HCT116 (cell line): ENCODE results near the gene VPS26B. TPM values are rescaled to one million over a fixed set of nuclear protein-coding genes. Genes with fewer than 3 reads are reported as not detected.
"Not testable (repeated sequence)": the region's sequence is repeated elsewhere in the genome, so short reads cannot be mapped to it uniquely, and the experiment has no call there.

Source experiments
- ATAC-seq: fragments of 200-7000 bp; cut with Tn5 transposase; 2 replicates; pipeline ENCODE4 v1.9.1; 2020; ENCODE audit warnings: mild to moderate bottlenecking, moderate library complexity
- BruUV-seq: library from RNA; stranded (reverse); fragments of 400-500 nt; replicated peaks from 2 replicates; lab custom pipeline; 2021; lab: Mats Ljungman, UMichigan
- CTCF ChIA-PET: fragments of 300-600 bp; sonication (Branson Sonifier 250); formaldehyde crosslinking; loops from one replicate; lab custom pipeline; 2021; ENCODE audit warnings: antibody characterized with exemption; lab: Charles Lee
- POLR2A ChIA-PET: fragments of 300-600, 350-600 bp; sonication (Branson Sonifier 250); formaldehyde crosslinking; loops from one replicate; lab custom pipeline; 2021; ENCODE audit warnings: antibody characterized with exemption; lab: Charles Lee
- RAD21 ChIA-PET, 2 experiments: fragments of 300-600 bp; sonication (Branson Sonifier 250); formaldehyde crosslinking; loops; one replicate each; lab custom pipeline; 2023; ENCODE audit warnings: low total read pairs in 2 of 2; ENCODE audit not compliant: uncharacterized antibody in 2 of 2, unreplicated experiment in 2 of 2, low non-redundant PET in 1 of 2; lab: Charles Lee
- DNase-seq: peaks from one replicate; pipeline ENCODE4 v3.0.0-alpha.2; 2010; ENCODE audit warnings: low read depth, low spot score
- H2AFZ ChIP-seq: fragments of 200-600 bp; shearing (Covaris generic), sonication (generic); 2 replicates; pipeline ENCODE4 v1.6.1; 2017; ENCODE audit warnings: low read depth, mixed run types, mixed read lengths, antibody characterized with exemption, low read length; ENCODE audit not compliant: poor library complexity, severe bottlenecking
- H3K27ac ChIP-seq: 2 replicates; pipeline ENCODE4 v1.5.1; 2012; ENCODE audit warnings: low read depth, low read length
- H3K27me3 ChIP-seq: fragments of 200-600 bp; sonication (generic); 2 replicates; pipeline ENCODE4 v1.6.1; 2016; ENCODE audit warnings: mixed run types, low read length, mixed read lengths; ENCODE audit not compliant: insufficient read depth
- H3K36me3 ChIP-seq, 2 experiments: fragments of 200-500 bp in 1 of 2; fragments of 200-600 bp in 1 of 2; sonication (Bioruptor generic) in 1 of 2; sonication (generic) in 1 of 2; 2 replicates each; pipeline versions ENCODE4 v1.5.1 to v1.6.1; 2014 to 2016; ENCODE audit warnings: low read length in 2 of 2, inconsistent platforms in 1 of 2, mixed read lengths in 1 of 2, mixed run types in 1 of 2; ENCODE audit not compliant: insufficient read depth in 2 of 2, control insufficient read depth in 1 of 2
- H3K4me1 ChIP-seq, 2 experiments: fragments of 200-600 bp in 1 of 2; sonication (generic) in 1 of 2; 2 replicates each; pipeline versions ENCODE4 v1.5.1 to v1.6.1; 2012 to 2017; ENCODE audit warnings: low read length in 2 of 2, inconsistent platforms in 1 of 2, mild to moderate bottlenecking in 1 of 2, mixed read lengths in 1 of 2, mixed run types in 1 of 2, moderate library complexity in 1 of 2; ENCODE audit not compliant: insufficient read depth in 2 of 2, control insufficient read depth in 1 of 2
- H3K4me2 ChIP-seq: fragments of 200-600 bp; sonication (generic); 2 replicates; pipeline ENCODE4 v1.6.1; 2017; ENCODE audit warnings: mixed run types, low read length, mixed read lengths
- H3K4me3 ChIP-seq, 2 experiments: fragments of 200-600 bp in 1 of 2; sonication (generic) in 1 of 2; replicated peaks in 1 of 2; 2 replicates each; pipeline ENCODE4 v1.5.1; 2011 to 2016; ENCODE audit warnings: low read length in 2 of 2, control low read depth in 1 of 2, low read depth in 1 of 2, mild to moderate bottlenecking in 1 of 2, mixed read lengths in 1 of 2, mixed run types in 1 of 2
- H3K79me2 ChIP-seq: fragments of 200-600 bp; sonication (generic); 2 replicates; pipeline ENCODE4 v1.6.1; 2017; ENCODE audit warnings: mild to moderate bottlenecking, mixed run types, low read length, moderate library complexity, mixed read lengths; ENCODE audit not compliant: insufficient read depth
- H3K9ac ChIP-seq: fragments of 200-600 bp; sonication (generic); 2 replicates; pipeline ENCODE4 v1.6.1; 2016; ENCODE audit warnings: low read length, mixed read lengths
- H3K9me2 ChIP-seq: fragments of 200-600 bp; sonication (generic), shearing (Covaris generic); 2 replicates; pipeline ENCODE4 v1.6.1; 2017; ENCODE audit warnings: mixed run types, mild to moderate bottlenecking, moderate library complexity; ENCODE audit not compliant: insufficient read depth
- H3K9me3 ChIP-seq, 2 experiments: fragments of 200-500 bp in 1 of 2; fragments of 200-600 bp in 1 of 2; sonication (Bioruptor generic) in 1 of 2; sonication (generic) in 1 of 2; 2 replicates each; pipeline ENCODE4 v1.6.1; 2014 to 2017; ENCODE audit warnings: low read length in 2 of 2, mixed read lengths in 2 of 2, inconsistent platforms in 1 of 2, low read depth in 1 of 2, mild to moderate bottlenecking in 1 of 2, mixed run types in 1 of 2, moderate library complexity in 1 of 2; ENCODE audit not compliant: control insufficient read depth in 1 of 2, insufficient read depth in 1 of 2
- H4K20me1 ChIP-seq: fragments of 200-600 bp; sonication (generic), shearing (Covaris generic); 2 replicates; pipeline ENCODE4 v1.6.1; 2017; ENCODE audit warnings: mixed run types, mild to moderate bottlenecking, moderate library complexity; ENCODE audit not compliant: insufficient read depth
- EGR1 ChIP-seq: IDR thresholded peaks from 2 replicates; pipeline ENCODE4 v1.6.1; 2012; ENCODE audit warnings: low read depth
- MAX ChIP-seq: IDR thresholded peaks from 2 replicates; pipeline ENCODE4 v1.6.1; 2012
- intact Hi-C: fragments of 100-400 bp; cut with micrococcal nuclease; formaldehyde crosslinking; loops from 2 replicates; pipeline ENCODE4 v1.10.0; 2022
- total RNA-seq: library from RNA; stranded (reverse); gene quantifications from one replicate; pipeline ENCODE4 v1.2.1, GENCODE V29; 2021; ENCODE audit not compliant: unreplicated experiment

The VPS26B gene
- total RNA-seq, 1 experiment from 2014 or later = 26.6 TPM

GRCh38 chr11:134281635-134282034, 57.2 kb downstream of the VPS26B start:
- BruUV-seq, intact Hi-C loops, POLR2A ChIA-PET, H3K79me2 ChIP-seq, RAD21 ChIA-PET, H3K27me3 ChIP-seq, H3K4me3 ChIP-seq, ATAC-seq, H3K4me2 ChIP-seq, H3K9me2 ChIP-seq, H4K20me1 ChIP-seq, CTCF ChIA-PET, H2AFZ ChIP-seq, H3K36me3 ChIP-seq, DNase-seq, H3K4me1 ChIP-seq, H3K27ac ChIP-seq, H3K9me3 ChIP-seq, H3K9ac ChIP-seq: not testable (repeated sequence)

DNA sequence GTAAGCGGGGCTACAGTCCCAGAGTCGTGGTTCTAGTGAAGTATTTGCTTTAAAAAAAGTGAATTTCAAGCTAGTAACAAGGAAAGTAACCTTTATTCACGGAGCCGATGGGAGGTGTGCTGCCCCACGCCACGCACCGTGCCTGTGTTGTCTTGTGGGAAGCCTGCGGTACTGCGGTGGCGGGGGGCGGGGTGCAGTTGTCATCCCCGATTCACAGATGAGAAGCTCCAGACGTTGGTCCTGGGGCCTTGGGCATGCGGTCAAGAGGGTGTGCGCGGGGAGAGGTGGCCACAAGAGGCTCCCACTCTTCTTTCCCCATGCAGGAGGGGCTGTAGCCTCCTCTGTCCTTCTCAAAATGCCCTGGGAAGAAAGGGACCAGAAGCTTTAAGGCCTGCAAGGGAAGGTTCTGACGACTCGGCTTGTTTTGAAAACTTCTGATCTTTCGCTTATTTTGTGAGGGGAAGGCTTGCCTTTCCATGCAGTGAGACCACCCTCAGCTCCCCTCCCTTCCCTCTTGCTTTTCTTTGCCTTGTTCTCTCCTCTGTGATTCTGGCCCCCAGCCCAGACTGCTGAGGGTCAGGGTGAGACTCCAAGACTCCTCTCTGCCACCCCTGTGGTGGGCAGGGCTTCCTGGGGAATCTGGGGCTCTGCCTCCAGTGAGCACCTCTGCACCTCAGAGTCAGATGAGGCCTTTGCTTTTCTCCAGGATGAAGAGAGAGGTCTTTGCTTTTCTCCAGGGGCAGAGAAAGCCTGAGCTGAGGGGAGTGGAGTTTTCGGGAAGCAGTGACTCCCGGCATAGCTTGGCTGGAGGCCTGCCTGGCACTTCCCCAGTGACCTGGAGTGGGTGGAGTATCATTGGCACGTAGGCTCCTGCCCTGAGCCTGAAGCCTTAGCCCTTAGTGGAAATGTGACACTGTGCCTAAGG, 57.9 kb downstream of the VPS26B start:
- intact Hi-C loops = no loop called here
- no peak overlapping the region for H2AFZ ChIP-seq
- H3K9me3 ChIP-seq = no peaks in the 10 kb centered on the region
- ChIA-PET RAD21 (no interaction called here), CTCF (no interaction called here), POLR2A (no interaction called here)
- ATAC-seq (no peak), DNase-seq (no peak)
- H3K79me2 ChIP-seq = no peaks in the 10 kb centered on the region
- no peaks in the 10 kb centered on the region for H4K20me1 ChIP-seq
- H3K9ac ChIP-seq = no peak overlapping the region
- H3K36me3 ChIP-seq = no peaks in the 10 kb centered on the region
- H3K4me1 ChIP-seq = no peaks in the 10 kb centered on the region
- no peaks in the 10 kb centered on the region for H3K9me2 ChIP-seq
- no peaks in the 10 kb centered on the region for H3K27me3 ChIP-seq
- no peak overlapping the region for H3K27ac ChIP-seq
- H3K4me2 ChIP-seq = no peak overlapping the region
- no peak overlapping the region for H3K4me3 ChIP-seq
- TF ChIP-seq EGR1 = no peak
- TF ChIP-seq MAX = no peak
- no TSS peak for BruUV-seq
